ENCODE measurements around the gene ZNF17.

ZNF17 gene

DNA sequence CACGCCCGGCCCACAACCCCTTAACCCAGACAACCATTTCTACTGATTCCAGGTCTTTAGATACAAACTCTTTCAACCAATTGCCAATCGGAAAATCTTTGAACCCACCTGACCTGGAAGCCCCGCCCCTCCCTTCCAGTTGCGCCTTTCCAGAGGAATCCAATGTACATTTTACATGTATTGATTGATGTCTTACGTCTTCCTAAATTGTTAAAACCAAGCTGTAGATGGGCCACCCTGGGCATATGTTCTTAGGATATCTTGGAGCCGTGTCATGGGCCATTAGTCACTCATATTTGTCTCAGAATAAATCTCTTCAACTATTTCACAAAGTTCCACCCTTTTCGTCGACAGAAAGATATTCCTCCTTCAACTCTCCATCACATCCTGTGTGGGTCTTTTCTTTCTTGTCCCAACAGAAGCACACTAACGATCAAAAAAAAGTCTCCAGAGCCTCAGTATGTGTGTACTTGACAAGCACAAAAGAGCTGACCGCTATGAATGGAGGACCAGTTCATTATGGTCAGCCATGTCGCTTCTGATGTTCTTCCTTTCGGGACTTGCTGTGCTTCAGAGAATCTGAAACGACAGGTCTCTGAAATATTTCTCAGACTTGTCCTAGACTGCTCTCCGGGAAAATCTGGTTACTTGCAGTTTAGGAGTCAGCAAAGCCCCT lies 23.6 kb downstream of the ZNF17 start:
- no peak for DNase-seq (ENCODE audit: low read depth)

DNA sequence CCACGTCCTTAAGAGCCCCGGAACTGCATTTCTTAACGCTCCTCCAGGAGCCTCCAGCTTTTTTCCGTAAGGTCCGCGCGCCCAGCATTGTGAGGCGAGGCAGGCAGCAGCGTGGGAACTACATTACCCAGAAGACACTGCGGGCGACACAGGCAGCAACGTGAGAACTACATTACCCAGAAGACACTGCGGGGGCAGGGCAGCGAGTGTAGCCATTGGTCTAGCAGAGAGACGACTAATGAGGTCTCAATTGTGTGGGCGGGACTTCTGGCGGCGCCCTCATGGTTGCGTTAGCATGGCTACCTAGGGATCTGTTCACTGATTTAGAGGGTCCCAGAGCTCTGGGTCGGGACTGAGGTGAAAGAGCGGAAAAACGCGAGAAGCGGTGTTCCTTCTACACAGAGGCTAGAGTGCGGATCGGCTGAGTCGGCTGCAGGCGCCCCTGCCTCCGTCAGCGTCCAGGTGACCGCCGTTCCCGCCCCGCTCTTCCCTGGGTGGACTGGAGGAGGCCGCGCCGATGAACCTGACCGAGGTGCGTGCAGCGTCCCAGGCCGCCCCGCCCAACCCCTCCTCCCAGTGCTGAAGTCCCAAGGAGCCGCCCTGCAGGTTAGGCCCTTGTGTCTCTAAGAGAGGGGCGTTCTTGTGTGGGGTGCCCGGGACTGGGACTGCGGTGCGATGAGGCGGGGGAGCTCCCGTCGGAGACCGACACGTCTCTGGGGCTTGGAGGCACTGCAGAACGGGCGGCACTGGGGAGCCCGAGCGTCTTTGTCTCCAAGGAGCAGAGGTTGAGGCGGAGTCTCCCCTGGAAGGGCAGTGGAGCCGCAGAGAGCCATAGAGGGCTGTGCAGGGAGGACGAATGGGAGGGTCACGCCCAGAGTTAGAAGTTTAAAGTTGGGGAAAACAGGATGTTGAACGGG lies 24.4 kb downstream of the ZNF17 start, which contains the start of gene ZNF749:
Gene ZNF749, plus strand, starts transcription at position 264 of the 917 bp plus-strand sequence. Its CDS starts 254 bp downstream, at position 518.
- peak; percentile 94 for DNase-seq (ENCODE audit: low read depth)

DNA sequence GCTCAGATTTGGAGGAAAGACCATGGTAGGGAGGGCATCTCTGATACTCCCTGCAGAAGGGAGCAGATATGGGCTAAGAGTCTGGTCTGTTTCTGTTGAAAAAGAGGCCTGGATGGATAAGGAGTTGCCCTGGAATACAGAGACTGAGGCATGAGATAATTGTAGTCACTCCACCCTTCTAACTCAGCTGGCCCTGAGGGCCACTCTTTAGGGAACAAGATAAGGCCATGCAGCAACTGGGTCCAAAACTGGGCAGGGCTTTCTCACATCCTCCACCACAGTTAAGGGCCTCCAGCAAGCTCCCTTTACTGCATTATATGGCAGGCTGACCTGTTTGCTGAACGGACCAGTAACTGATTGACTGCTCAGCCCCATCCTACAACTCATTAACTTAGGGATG lies 25.5 kb downstream of the ZNF17 start:
- no peak for DNase-seq (ENCODE audit: low read depth)

DNA sequence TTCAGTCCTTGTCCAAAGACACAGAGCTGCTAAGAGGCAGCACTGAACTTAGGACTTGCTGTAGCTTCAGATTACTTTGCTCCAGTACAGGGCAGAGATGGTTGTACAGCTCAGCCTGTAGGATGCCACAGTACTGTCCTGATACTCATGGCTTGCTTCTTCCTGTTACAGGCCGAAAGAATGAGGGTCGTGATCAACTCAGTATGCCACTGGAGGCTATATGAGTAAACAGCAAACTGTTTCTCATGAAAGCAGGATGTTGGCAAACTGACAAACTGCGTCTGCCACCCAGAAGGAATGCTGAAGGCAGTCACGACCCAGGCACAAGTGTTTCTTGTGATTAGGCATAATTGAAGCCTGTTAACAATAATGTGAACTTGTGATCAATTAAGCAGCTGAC lies 27.0 kb downstream of the ZNF17 start:
- no peak for DNase-seq (ENCODE audit: low read depth)

DNA sequence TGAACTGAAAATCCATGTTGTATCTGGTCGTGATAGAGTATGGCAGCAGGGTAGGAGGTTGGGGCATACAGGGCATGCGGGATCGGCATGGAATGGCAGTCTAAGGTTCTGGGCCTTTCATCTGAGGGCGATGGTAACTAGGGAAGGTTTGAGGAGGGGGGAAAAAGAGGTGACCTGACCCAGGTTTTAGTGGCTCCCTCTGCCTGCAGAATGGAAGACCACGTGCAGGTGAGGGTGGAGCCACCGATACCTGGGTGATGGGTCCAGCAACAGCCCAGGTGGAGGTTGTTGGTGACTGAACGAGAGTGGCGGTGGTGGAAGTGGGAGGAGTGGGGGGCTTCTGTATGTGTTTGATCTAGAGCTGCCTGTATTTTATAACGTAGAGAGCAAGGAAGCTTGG lies 28.0 kb downstream of the ZNF17 start:
- no peak for DNase-seq (ENCODE audit: low read depth)

DNA sequence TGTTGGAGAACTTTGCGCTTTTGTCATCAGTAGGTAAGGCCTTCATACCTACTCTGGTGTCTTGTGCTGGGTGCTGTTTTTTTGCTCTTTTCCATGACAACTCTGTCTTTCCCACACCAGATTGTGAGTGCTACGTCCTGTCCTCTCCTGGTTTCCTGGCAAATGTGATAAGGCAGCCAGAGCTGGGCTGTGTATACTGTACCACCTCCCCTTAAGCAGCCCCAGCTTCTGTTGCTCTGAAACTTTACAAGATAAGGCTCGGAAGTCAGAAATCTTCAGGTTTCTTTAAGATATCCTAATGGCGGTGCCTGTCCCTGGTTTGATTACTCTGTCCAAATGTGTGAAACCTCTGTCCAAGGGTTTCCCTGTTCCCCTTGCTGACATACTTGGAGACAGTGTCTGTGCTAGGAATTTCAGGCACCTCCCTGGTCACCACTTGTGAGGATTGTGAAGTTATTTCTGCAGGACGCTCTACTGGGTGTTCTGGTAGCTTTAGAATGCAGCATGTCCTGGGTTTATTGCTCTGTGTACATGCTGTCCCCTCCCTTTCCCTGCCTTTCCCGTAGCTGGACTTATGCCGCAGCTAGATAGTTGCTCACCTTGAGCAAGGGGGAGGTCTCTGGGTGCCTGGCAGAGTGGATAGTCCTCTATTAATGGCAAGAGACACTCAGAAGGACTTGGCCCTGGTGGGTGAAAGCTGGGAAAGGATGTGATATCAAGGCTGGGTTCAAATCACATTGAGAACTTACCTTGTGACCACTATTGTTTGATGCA lies 31.2 kb downstream of the ZNF17 start:
- no peak for DNase-seq (ENCODE audit: low read depth)

DNA sequence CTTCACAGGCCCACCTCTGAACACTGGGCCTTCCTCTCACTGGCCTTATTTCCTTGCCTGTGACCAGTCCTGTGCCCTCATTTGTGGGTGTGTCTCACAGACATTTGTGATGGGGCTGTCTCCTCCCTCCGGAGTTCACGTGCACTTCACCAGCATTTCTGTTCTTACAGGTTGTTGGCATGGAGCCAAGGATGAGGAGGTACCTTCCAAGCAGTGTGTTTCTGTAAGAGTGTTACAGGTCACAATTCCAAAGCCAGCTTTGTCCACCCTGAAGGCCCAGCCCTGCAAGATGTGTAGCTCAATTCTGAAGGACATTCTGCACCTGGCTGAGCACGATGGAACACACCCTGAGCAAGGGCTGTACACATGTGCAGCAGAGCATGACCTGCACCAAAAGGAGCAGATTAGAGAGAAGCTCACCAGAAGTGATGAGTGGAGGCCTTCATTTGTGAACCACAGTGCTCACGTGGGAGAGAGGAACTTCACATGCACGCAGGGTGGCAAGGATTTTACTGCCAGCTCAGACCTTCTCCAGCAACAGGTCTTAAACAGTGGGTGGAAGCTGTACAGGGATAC lies 32.2 kb downstream of the ZNF17 start:
- no peak for DNase-seq (ENCODE audit: low read depth)

DNA sequence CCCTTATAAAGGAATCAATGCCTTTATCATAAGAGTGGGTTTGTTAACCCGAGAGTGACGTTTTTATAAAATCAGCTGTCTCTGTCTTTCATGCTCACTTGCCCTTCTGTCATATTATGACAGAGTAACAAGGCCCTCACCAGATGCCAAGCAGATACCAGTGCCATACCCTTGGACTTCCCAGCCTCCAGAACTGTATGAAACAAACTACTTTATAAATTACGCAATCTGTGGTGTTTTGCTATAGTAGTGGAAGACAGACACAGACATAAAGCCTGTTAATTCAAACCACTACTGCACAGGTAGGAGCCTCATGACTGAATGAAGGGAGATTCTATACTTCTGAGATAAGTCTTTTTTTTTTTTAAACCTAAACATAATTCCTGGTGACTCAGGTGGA lies 41.3 kb downstream of the ZNF17 start:
- no peak for DNase-seq (ENCODE audit: low read depth)

DNA sequence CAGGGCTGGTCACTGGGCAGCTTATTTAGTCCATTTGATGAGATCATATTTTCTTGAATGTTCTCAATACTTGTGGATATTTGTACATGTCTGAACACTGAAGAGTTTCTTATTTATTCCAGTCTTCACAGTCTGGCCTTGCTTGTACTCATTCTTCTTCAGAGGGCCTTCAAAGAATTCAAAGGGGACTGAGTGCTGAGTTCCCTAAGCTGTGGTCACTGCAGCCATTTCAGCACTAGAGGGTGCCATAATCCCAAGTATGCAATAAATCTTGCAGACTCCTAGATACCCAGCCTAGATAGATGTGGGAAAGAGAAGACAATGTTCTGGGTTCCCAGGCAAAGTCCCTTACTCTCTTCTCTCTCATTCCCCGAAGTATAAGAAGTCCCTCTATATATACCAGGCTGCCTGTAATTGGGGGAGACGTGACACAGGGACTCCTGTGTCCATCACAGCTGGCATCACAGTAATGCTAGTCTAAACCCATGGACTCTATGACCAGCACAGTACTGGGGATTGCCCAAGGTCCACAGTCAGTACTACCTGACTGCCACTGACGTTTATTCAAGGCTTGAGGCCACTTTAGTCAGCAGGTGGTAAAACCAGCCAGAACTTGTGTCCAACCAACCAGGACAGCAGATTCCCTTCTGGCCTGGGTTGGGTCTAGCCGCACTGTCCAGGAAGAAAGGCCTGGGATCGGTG lies 54.9 kb downstream of the ZNF17 start:
- no peak for DNase-seq (ENCODE audit: low read depth)

DNA sequence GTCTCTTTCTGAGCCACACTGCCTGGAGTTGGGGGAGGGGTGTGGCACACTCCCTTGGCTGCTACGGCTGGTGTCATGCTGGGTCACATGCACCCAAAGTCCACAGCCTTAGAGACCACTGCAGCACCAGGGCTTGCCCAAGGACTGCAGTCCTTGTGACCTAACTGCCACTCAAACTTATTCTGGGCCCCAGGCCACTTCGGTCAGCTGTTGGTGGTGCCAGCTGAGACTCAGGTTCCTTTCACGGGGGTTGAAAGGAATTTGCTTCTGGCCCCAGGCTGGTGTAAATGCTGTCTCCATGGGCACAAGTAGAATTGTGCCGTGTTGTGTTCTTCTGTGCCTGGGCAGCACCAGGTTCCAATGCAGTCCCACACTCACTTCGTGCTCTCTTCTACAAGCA lies 55.5 kb downstream of the ZNF17 start:
- DNase-seq (ENCODE audit: low read depth), result no peak

Data from GM04504 (cell line).